ENCODE measurements around the gene CLEC12A. TPM values are rescaled to one million over a fixed set of nuclear protein-coding genes. Genes with fewer than 3 reads are reported as not detected.
"Not testable (repeated sequence)": the region's sequence is repeated elsewhere in the genome, so short reads cannot be mapped to it uniquely, and the experiment has no call there.

CLEC12A gene
- total and polyA plus RNA-seq, 5 donors from 2014 or later = 0.27 to 1.0 TPM; not detected in 3

- not testable (repeated sequence) for H3K36me3 Mint-ChIP-seq; H3K4me3 ChIP-seq (ENCODE audit: low read depth, low read length); H3K4me3 Mint-ChIP-seq; H3K27me3 ChIP-seq (ENCODE audit: control insufficient read depth, insufficient read depth, low read length); H3K36me3 ChIP-seq (ENCODE audit: control insufficient read depth, insufficient read depth, low read length); H3K4me1 ChIP-seq (ENCODE audit: control insufficient read depth, insufficient read depth, low read length, poor library complexity, severe bottlenecking); DNase-seq; ATAC-seq (ENCODE audit: low read depth in 2 of 2); H3K9me3 Mint-ChIP-seq; H3K27ac ChIP-seq (ENCODE audit: insufficient read depth, low read length, poor library complexity, severe bottlenecking); H3K27ac Mint-ChIP-seq; H3K4me1 Mint-ChIP-seq; H3K9me3 ChIP-seq (ENCODE audit: control insufficient read depth in 2 of 2, low read length in 2 of 2)
- H3K27me3 Mint-ChIP-seq = peaks cover 39% of the 10 kb centered on the region
Observed at GRCh38 chr12:10026666-10027065, 55.5 kb downstream of the CLEC12A start.

GRCh38 chr12:10027311-10027710 is 56.1 kb downstream of the CLEC12A start:
- Mint-ChIP-seq H3K27ac (no peak overlapping the region), H3K9me3 (peaks cover 0 to 3% (median 0%) of the 10 kb centered on the region in 7 donors), H3K36me3 (no peaks in the 10 kb centered on the region), H3K4me3 (no peak overlapping the region), H3K4me1 (no peaks in the 10 kb centered on the region), H3K27me3 (peaks cover 42% of the 10 kb centered on the region)
- no peak for ATAC-seq (ENCODE audit: low read depth in 2 of 2)
- Histone ChIP-seq H3K27me3 (ENCODE audit: control insufficient read depth, insufficient read depth, low read length) (peaks cover 6% of the 10 kb centered on the region), H3K4me3 (ENCODE audit: low read depth, low read length) (no peak overlapping the region), H3K4me1 (ENCODE audit: control insufficient read depth, insufficient read depth, low read length, poor library complexity, severe bottlenecking) (no peaks in the 10 kb centered on the region), H3K27ac (ENCODE audit: insufficient read depth, low read length, poor library complexity, severe bottlenecking) (no peak overlapping the region), H3K36me3 (ENCODE audit: control insufficient read depth, insufficient read depth, low read length) (no peaks in the 10 kb centered on the region), H3K9me3 (ENCODE audit: control insufficient read depth in 2 of 2, low read length in 2 of 2) (no peaks in the 10 kb centered on the region)
- no peak for DNase-seq

GRCh38 chr12:10027721-10028120 is 56.5 kb downstream of the CLEC12A start:
- H3K4me1 Mint-ChIP-seq = no peaks in the 10 kb centered on the region
- DNase-seq (no peak), ATAC-seq (ENCODE audit: low read depth in 2 of 2) (no peak)
- H3K9me3 Mint-ChIP-seq = peaks cover 0 to 3% (median 0%) of the 10 kb centered on the region in 7 donors
- Histone ChIP-seq H3K27ac (ENCODE audit: insufficient read depth, low read length, poor library complexity, severe bottlenecking) (no peak overlapping the region), H3K9me3 (ENCODE audit: control insufficient read depth in 2 of 2, low read length in 2 of 2) (no peaks in the 10 kb centered on the region), H3K4me3 (ENCODE audit: low read depth, low read length) (no peak overlapping the region), H3K36me3 (ENCODE audit: control insufficient read depth, insufficient read depth, low read length) (no peaks in the 10 kb centered on the region), H3K27me3 (ENCODE audit: control insufficient read depth, insufficient read depth, low read length) (peaks cover 4% of the 10 kb centered on the region), H3K4me1 (ENCODE audit: control insufficient read depth, insufficient read depth, low read length, poor library complexity, severe bottlenecking) (no peaks in the 10 kb centered on the region)
- peak overlapping the region in 1 of 3 donors; percentile 62 for H3K27ac Mint-ChIP-seq
- H3K36me3 Mint-ChIP-seq = no peaks in the 10 kb centered on the region
- no peak overlapping the region for H3K4me3 Mint-ChIP-seq
- peaks cover 44% of the 10 kb centered on the region for H3K27me3 Mint-ChIP-seq

- H3K27me3 Mint-ChIP-seq = peaks cover 42% of the 10 kb centered on the region
- no peak for ATAC-seq (ENCODE audit: low read depth in 2 of 2)
- no peaks in the 10 kb centered on the region for H3K27me3 ChIP-seq (ENCODE audit: control insufficient read depth, insufficient read depth, low read length)
Observed at GRCh38 chr12:10030446-10030845, 59.2 kb downstream of the CLEC12A start, which contains the start of gene CLEC9A. CLEC9A (plus strand) TSS chr12:10030682; CDS start chr12:10052688, 22,006 bp downstream.

GRCh38 chr12:10031321-10031720 is 60.1 kb downstream of the CLEC12A start:
- Mint-ChIP-seq H3K4me1 (no peaks in the 10 kb centered on the region), H3K9me3 (peaks cover 0 to 3% (median 0%) of the 10 kb centered on the region in 7 donors), H3K4me3 (no peak overlapping the region), H3K27me3 (peaks cover 38% of the 10 kb centered on the region), H3K27ac (no peak overlapping the region), H3K36me3 (no peaks in the 10 kb centered on the region)
- ATAC-seq (ENCODE audit: low read depth in 2 of 2) (no peak), DNase-seq (no peak)
- no peak overlapping the region for H3K27ac ChIP-seq (ENCODE audit: insufficient read depth, low read length, poor library complexity, severe bottlenecking)
- H3K4me1 ChIP-seq (ENCODE audit: control insufficient read depth, insufficient read depth, low read length, poor library complexity, severe bottlenecking) = no peaks in the 10 kb centered on the region
- H3K36me3 ChIP-seq (ENCODE audit: control insufficient read depth, insufficient read depth, low read length) = no peaks in the 10 kb centered on the region
- no peak overlapping the region for H3K4me3 ChIP-seq (ENCODE audit: low read depth, low read length)
- peaks cover 1% of the 10 kb centered on the region for H3K27me3 ChIP-seq (ENCODE audit: control insufficient read depth, insufficient read depth, low read length)
- H3K9me3 ChIP-seq (ENCODE audit: control insufficient read depth in 2 of 2, low read length in 2 of 2) = no peaks in the 10 kb centered on the region

More at GRCh38 chr12:10030446-10030845, 59.2 kb downstream of the CLEC12A start, which contains the start of gene CLEC9A:
- Mint-ChIP-seq H3K36me3 (no peaks in the 10 kb centered on the region), H3K4me1 (no peaks in the 10 kb centered on the region), H3K9me3 (peaks cover 0 to 3% (median 0%) of the 10 kb centered on the region in 7 donors), H3K27ac (no peak within 1 kb of the TSS), H3K4me3 (no peak within 1 kb of the TSS)
- Histone ChIP-seq H3K27ac (ENCODE audit: insufficient read depth, low read length, poor library complexity, severe bottlenecking) (no peak within 1 kb of the TSS), H3K4me1 (ENCODE audit: control insufficient read depth, insufficient read depth, low read length, poor library complexity, severe bottlenecking) (no peaks in the 10 kb centered on the region), H3K9me3 (ENCODE audit: control insufficient read depth in 2 of 2, low read length in 2 of 2) (no peaks in the 10 kb centered on the region), H3K36me3 (ENCODE audit: control insufficient read depth, insufficient read depth, low read length) (no peaks in the 10 kb centered on the region), H3K4me3 (ENCODE audit: low read depth, low read length) (no peak within 1 kb of the TSS)
- no peak for DNase-seq

GRCh38 chr12:10031771-10032175 is 60.6 kb downstream of the CLEC12A start:
- no peak for DNase-seq
- Histone ChIP-seq H3K4me1 (ENCODE audit: control insufficient read depth, insufficient read depth, low read length, poor library complexity, severe bottlenecking) (no peaks in the 10 kb centered on the region), H3K36me3 (ENCODE audit: control insufficient read depth, insufficient read depth, low read length) (no peaks in the 10 kb centered on the region), H3K27ac (ENCODE audit: insufficient read depth, low read length, poor library complexity, severe bottlenecking) (no peak overlapping the region), H3K9me3 (ENCODE audit: control insufficient read depth in 2 of 2, low read length in 2 of 2) (no peaks in the 10 kb centered on the region), H3K27me3 (ENCODE audit: control insufficient read depth, insufficient read depth, low read length) (peaks cover 4% of the 10 kb centered on the region), H3K4me3 (ENCODE audit: low read depth, low read length) (no peak overlapping the region)
- Mint-ChIP-seq H3K4me3 (no peak overlapping the region), H3K9me3 (peaks cover 0 to 2% (median 0%) of the 10 kb centered on the region in 7 donors), H3K4me1 (no peaks in the 10 kb centered on the region), H3K27ac (no peak overlapping the region), H3K27me3 (peaks cover 38% of the 10 kb centered on the region), H3K36me3 (no peaks in the 10 kb centered on the region)
- ATAC-seq (ENCODE audit: low read depth in 2 of 2) = no peak

- Mint-ChIP-seq H3K9me3 (no peaks in the 10 kb centered on the region), H3K36me3 (no peaks in the 10 kb centered on the region), H3K4me3 (no peak overlapping the region), H3K4me1 (no peaks in the 10 kb centered on the region), H3K27ac (peak overlapping the region in 1 of 3 donors; percentile 27), H3K27me3 (peaks cover 39% of the 10 kb centered on the region)
- no peaks in the 10 kb centered on the region for H3K4me1 ChIP-seq (ENCODE audit: control insufficient read depth, insufficient read depth, low read length, poor library complexity, severe bottlenecking)
- no peaks in the 10 kb centered on the region for H3K36me3 ChIP-seq (ENCODE audit: control insufficient read depth, insufficient read depth, low read length)
- no peak overlapping the region for H3K4me3 ChIP-seq (ENCODE audit: low read depth, low read length)
- no peaks in the 10 kb centered on the region for H3K9me3 ChIP-seq (ENCODE audit: control insufficient read depth in 2 of 2, low read length in 2 of 2)
- H3K27ac ChIP-seq (ENCODE audit: insufficient read depth, low read length, poor library complexity, severe bottlenecking) = no peak overlapping the region
- ATAC-seq (ENCODE audit: low read depth in 2 of 2) = no peak
- H3K27me3 ChIP-seq (ENCODE audit: control insufficient read depth, insufficient read depth, low read length) = peaks cover 4% of the 10 kb centered on the region
- peak in 1 of 3 donors; percentile 7 for DNase-seq
Observed at GRCh38 chr12:10033783-10034545, 62.8 kb downstream of the CLEC12A start.
